GM18858 (cell line): ENCODE measurements around the gene CACNA1S.

Source experiments
- ATAC-seq: cut with Tn5 transposase; IDR thresholded peaks from one replicate; pipeline ENCODE4 v1.9.1; 2021; ENCODE audit not compliant: unreplicated experiment

The CACNA1S gene

GRCh38 chr1:200990114-200990513, 122.1 kb downstream of the CACNA1S start:
- no peak for ATAC-seq
